Measurements from ENCODE around the gene MIOX. TPM values are rescaled to one million over a fixed set of nuclear protein-coding genes. Genes with fewer than 3 reads are reported as not detected.
A peak's percentile ranks its signal among the peaks of the same experiment; 100 is the strongest.

MIOX gene
- polyA plus RNA-seq, 4 donors: 0.28 to 0.44 TPM; not detected in 2

DNA sequence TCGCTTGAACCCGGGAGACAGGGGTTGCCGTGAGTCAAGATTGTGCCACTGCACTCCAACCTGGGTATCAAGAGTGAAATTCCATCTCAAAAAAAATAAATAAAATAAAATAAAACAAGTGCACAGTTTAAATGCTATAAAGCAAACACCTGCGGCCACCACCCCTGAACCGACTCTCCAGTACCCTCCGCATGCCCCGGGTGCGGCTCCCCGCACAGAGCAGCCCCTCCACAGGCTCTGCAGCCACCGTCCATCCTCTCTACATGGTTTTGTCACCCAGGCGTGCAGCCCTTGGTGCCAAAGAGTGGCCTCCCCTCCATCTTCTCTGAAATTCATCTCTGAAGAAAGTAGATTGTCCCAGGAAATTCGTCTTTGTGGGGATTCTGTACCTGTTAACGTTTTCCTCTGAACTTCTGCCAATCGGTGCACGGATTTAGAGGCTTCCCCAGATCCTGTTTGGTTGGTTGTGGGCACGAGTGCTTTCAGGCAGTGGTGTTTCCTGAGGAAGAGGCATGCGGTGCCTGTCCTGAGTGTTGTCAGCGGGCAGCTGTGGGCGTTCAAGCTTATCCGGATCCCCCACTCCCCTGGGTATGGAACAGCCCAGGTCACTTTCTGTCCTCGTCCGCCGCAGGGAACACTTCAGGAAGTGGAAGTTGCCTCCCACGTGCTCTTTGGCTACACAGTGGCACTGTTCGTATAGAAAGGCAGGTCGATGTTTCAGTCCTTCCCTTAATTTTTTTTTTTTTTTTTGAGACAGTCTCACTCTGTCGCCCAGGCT is 4.1 kb downstream of the MIOX start:
- Histone ChIP-seq H3K4me3 (ENCODE audit: low read depth in 1 of 3, low read length in 3 of 3) (no peak overlapping the region), H3K4me1 (ENCODE audit: control insufficient read depth in 3 of 3, insufficient read depth in 2 of 3, low read depth in 1 of 3, low read length in 2 of 3) (no peaks in the 10 kb centered on the region), H3K27me3 (ENCODE audit: control insufficient read depth in 3 of 3, insufficient read depth in 3 of 3, low read length in 3 of 3) (no peaks in the 10 kb centered on the region), H3K9me3 (ENCODE audit: control insufficient read depth in 2 of 2, insufficient read depth in 1 of 2, low read depth in 1 of 2, low read length in 1 of 2) (no peaks in the 10 kb centered on the region), H3K36me3 (ENCODE audit: control insufficient read depth in 3 of 3, insufficient read depth in 2 of 3, low read depth in 1 of 3, low read length in 3 of 3) (no peaks in the 10 kb centered on the region), H3K27ac (ENCODE audit: low read depth in 1 of 3, low read length in 2 of 3) (no peak overlapping the region)
- no peak for FAIRE-seq
- no peak for DNase-seq
- 65 to 70% (median 67%) methylated on average over 27 of the region's 27 CpGs for WGBS, 3 donors

DNA sequence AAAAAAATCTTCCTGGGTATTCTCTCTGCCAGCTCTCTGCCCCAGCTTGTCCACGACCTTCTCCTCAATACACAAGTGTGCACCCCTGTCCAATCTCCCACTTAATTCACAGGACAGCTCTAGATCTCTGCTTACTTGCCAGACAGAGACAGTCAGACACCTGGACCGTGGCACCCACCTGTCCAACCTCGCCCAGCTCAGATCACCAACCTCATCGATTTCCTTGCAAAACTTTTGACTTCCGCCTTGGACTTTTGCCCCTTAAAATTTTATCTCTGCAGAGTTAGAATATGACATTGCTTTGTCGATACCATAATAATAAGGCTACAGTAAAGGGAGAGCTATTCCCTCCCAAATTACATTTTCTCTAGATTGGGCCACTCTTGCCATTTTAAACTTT is 10.4 kb downstream of the MIOX start:
- DNase-seq (peak; percentile 54 to 89), FAIRE-seq (no peak)
- H3K27me3 ChIP-seq (ENCODE audit: control insufficient read depth in 3 of 3, insufficient read depth in 3 of 3, low read length in 3 of 3): no peaks in the 10 kb centered on the region
- peaks cover 0 to 2% (median 0%) of the 10 kb centered on the region in 3 donors for H3K36me3 ChIP-seq (ENCODE audit: control insufficient read depth in 3 of 3, insufficient read depth in 2 of 3, low read depth in 1 of 3, low read length in 3 of 3)
- H3K27ac ChIP-seq (ENCODE audit: low read depth in 1 of 3, low read length in 2 of 3): peak overlapping the region in 2 of 3 donors; percentile 48 to 55
- 12 to 61% (median 39%) methylated on average over 6 of the region's 6 CpGs for WGBS, 3 donors
- H3K4me1 ChIP-seq (ENCODE audit: control insufficient read depth in 3 of 3, insufficient read depth in 2 of 3, low read depth in 1 of 3, low read length in 2 of 3): peaks cover 0 to 17% (median 0%) of the 10 kb centered on the region in 3 donors
- no peaks in the 10 kb centered on the region for H3K9me3 ChIP-seq (ENCODE audit: control insufficient read depth in 2 of 2, insufficient read depth in 1 of 2, low read depth in 1 of 2, low read length in 1 of 2)
- no peak overlapping the region for H3K4me3 ChIP-seq (ENCODE audit: low read depth in 1 of 3, low read length in 3 of 3)

DNA sequence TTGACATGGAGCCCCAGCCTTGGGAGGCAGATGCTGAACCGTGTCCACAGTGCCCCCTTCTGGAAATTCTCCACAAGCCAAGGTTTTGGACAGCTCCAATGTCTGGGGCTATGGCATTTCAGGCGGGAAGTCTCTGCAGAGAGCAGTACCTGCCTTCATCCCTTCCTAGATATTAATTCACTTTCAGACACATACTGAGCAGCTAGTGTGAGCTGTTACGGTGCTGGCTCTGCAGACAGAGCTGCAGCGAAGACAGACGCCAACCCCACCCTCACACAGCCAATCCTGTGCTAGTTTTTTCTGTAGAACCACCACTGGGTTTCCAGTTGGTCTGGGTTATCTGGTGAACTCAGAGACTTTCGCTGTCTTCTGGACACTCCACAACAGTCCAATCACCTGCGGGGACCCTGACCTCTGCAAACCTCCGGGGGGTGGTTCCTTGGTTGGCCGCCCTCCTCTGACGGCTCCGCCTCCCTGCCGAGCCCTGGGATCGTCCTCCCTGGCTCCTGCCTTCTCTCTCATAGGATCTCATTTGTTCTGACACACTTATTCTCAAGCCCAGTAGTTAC is 11.7 kb downstream of the MIOX start:
- no peak for FAIRE-seq
- H3K27ac ChIP-seq (ENCODE audit: low read depth in 1 of 3, low read length in 2 of 3): peak overlapping the region in 2 of 3 donors; percentile 34 to 47
- 1 to 10% (median 8%) methylated on average over 13 of the region's 13 CpGs for WGBS, 3 donors

DNA sequence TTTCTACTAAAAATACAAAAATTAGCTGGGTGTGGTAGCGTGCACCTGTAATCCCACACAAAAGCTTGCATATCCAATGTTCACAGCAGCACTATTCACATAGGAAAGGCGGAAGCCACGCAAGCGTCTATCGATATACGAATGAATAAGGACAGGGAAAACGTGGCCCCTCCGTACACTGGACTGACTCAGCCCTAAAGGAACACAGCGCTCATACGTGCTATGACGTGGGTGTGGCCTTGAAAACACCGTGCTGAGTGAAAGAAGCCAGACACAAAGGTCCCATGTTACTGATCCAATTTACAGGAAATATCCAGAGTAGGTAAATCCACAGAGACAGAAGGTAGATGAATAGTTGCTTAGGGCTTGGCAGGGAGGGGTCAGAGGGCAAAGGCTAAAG is 13.8 kb downstream of the MIOX start:
- WGBS, 3 donors: 82 to 89% (median 83%) methylated on average over 12 of the region's 12 CpGs
- Histone ChIP-seq H3K36me3 (ENCODE audit: control insufficient read depth in 3 of 3, insufficient read depth in 2 of 3, low read depth in 1 of 3, low read length in 3 of 3) (peaks cover 6 to 29% (median 6%) of the 10 kb centered on the region in 3 donors), H3K4me3 (ENCODE audit: low read depth in 1 of 3, low read length in 3 of 3) (no peak overlapping the region), H3K27me3 (ENCODE audit: control insufficient read depth in 3 of 3, insufficient read depth in 3 of 3, low read length in 3 of 3) (no peaks in the 10 kb centered on the region), H3K27ac (ENCODE audit: low read depth in 1 of 3, low read length in 2 of 3) (no peak overlapping the region), H3K9me3 (ENCODE audit: control insufficient read depth in 2 of 2, insufficient read depth in 1 of 2, low read depth in 1 of 2, low read length in 1 of 2) (no peaks in the 10 kb centered on the region), H3K4me1 (ENCODE audit: control insufficient read depth in 3 of 3, insufficient read depth in 2 of 3, low read depth in 1 of 3, low read length in 2 of 3) (peaks cover 0 to 17% (median 0%) of the 10 kb centered on the region in 3 donors)
- DNase-seq (peak in 1 of 2 donors; percentile 23), FAIRE-seq (no peak)

More for the DNA sequence above, 11.7 kb downstream of the MIOX start:
- H3K4me3 ChIP-seq (ENCODE audit: low read depth in 1 of 3, low read length in 3 of 3): no peak overlapping the region
- H3K4me1 ChIP-seq (ENCODE audit: control insufficient read depth in 3 of 3, insufficient read depth in 2 of 3, low read depth in 1 of 3, low read length in 2 of 3): peaks cover 0 to 17% (median 0%) of the 10 kb centered on the region in 3 donors
- H3K27me3 ChIP-seq (ENCODE audit: control insufficient read depth in 3 of 3, insufficient read depth in 3 of 3, low read length in 3 of 3): no peaks in the 10 kb centered on the region
- H3K9me3 ChIP-seq (ENCODE audit: control insufficient read depth in 2 of 2, insufficient read depth in 1 of 2, low read depth in 1 of 2, low read length in 1 of 2): no peaks in the 10 kb centered on the region
- DNase-seq: peak; percentile 84 to 87
- peaks cover 3 to 15% (median 3%) of the 10 kb centered on the region in 3 donors for H3K36me3 ChIP-seq (ENCODE audit: control insufficient read depth in 3 of 3, insufficient read depth in 2 of 3, low read depth in 1 of 3, low read length in 3 of 3)

DNA sequence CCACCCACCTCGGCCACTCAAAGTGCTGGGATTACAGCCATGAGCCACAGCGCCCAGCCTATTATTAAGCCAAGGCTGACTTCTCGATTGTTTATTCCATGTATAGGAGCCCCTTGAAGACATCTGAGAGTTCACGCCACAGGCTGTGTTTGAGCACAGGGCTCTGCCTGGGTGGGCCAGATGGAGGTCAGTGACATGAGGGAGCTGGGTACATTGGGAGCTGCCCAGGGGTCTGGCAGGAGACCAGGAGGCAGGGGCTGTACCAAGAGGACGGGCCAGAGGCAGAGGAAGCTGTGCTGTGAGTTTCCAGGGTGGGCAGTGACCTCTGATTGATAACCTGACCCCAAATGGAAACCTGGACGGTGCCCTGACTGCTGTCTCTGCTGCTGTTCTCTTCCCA is 15.4 kb downstream of the MIOX start:
- Histone ChIP-seq H3K36me3 (ENCODE audit: control insufficient read depth in 3 of 3, insufficient read depth in 2 of 3, low read depth in 1 of 3, low read length in 3 of 3) (peaks cover 6 to 39% (median 6%) of the 10 kb centered on the region in 3 donors), H3K27me3 (ENCODE audit: control insufficient read depth in 3 of 3, insufficient read depth in 3 of 3, low read length in 3 of 3) (no peaks in the 10 kb centered on the region), H3K27ac (ENCODE audit: low read depth in 1 of 3, low read length in 2 of 3) (no peak overlapping the region), H3K4me1 (ENCODE audit: control insufficient read depth in 3 of 3, insufficient read depth in 2 of 3, low read depth in 1 of 3, low read length in 2 of 3) (peaks cover 0 to 23% (median 0%) of the 10 kb centered on the region in 3 donors), H3K9me3 (ENCODE audit: control insufficient read depth in 2 of 2, insufficient read depth in 1 of 2, low read depth in 1 of 2, low read length in 1 of 2) (no peaks in the 10 kb centered on the region), H3K4me3 (ENCODE audit: low read depth in 1 of 3, low read length in 3 of 3) (no peak overlapping the region)
- 82 to 84% (median 83%) methylated on average over 6 of the region's 6 CpGs for WGBS, 3 donors
- FAIRE-seq (no peak), DNase-seq (no peak)

DNA sequence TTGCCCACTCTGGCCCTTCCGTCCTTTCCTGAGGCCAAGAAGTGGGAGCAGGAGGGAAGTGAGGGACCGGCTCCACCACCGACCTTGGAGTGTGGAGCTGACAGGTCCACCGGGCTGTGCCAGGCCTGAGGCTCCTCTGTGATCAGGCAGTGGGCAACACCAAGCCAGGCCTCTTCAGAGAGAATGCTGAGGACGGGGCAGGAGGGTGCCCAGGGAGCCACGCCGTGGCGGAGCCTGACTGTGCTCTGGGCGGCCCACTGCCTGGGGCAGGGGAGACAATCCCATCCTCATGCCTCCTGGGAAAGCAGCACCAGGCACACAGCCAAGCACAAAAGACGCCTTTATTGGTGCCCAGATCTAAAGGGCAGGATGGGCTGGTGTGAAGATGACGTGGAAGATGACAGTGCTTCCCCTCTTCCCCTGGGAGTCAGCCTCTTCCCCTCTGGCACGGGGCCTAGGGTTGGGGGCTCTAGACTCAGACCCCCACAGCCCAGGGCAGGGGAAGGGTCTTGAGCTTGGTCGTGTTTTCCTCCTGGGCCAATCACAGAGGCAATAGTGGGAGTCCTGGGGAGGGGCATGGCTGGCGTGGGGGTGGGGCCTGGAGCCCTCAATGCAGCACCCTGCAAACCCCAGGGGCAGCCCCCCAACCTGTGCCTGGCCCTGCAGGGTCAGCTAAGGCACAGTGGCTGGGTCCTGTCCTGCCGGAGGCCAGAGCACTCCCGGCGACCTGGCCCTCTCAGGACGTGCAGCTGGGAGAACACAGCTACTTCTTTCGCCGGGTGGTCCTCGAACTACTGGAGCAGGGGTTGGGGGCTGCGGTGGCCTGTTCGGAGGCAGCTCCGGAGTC is 16.2 kb downstream of the MIOX start:
- DNase-seq (no peak), FAIRE-seq (no peak)
- Histone ChIP-seq H3K27me3 (ENCODE audit: control insufficient read depth in 3 of 3, insufficient read depth in 3 of 3, low read length in 3 of 3) (no peaks in the 10 kb centered on the region), H3K36me3 (ENCODE audit: control insufficient read depth in 3 of 3, insufficient read depth in 2 of 3, low read depth in 1 of 3, low read length in 3 of 3) (peaks cover 6 to 39% (median 6%) of the 10 kb centered on the region in 3 donors), H3K4me1 (ENCODE audit: control insufficient read depth in 3 of 3, insufficient read depth in 2 of 3, low read depth in 1 of 3, low read length in 2 of 3) (peaks cover 0 to 18% (median 0%) of the 10 kb centered on the region in 3 donors), H3K9me3 (ENCODE audit: control insufficient read depth in 2 of 2, insufficient read depth in 1 of 2, low read depth in 1 of 2, low read length in 1 of 2) (no peaks in the 10 kb centered on the region), H3K27ac (ENCODE audit: low read depth in 1 of 3, low read length in 2 of 3) (no peak overlapping the region), H3K4me3 (ENCODE audit: low read depth in 1 of 3, low read length in 3 of 3) (no peak overlapping the region)
- 85 to 89% (median 88%) methylated on average over 23 to 24 of the region's 24 CpGs for WGBS, 3 donors

DNA sequence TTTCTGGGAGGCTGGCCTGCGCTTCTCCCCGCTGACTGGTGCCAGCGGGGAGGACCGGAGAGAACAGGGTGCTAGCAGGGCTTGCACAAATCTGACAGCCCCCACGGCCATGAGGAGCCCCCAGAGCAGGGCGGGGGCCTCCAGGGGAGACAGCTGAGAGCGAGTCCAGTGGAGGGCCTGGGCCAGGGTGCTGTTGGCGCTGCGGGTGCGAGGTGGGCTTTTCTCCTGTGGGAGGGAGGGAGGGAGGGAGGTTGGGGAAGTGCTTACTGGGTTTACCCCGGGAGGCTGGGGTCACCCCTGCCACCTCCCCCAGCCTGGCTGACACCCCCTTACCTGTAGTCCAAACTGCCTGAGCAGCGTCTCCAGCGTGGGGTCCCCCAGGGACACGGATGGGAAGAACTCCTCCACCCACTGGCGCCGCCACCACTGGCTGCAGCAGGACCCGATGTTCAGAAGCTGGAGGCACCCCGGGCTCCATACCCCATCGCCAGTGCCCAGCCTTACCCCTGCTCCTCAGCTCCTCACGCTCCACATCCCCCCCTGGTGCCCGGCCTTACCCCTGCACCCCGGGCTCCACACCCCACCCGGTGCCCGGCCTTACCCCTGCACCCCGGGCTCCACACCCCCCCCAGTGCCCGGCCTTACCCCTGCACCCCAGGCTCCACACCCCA is 17.0 kb downstream of the MIOX start:
- Histone ChIP-seq H3K4me3 (ENCODE audit: low read depth in 1 of 3, low read length in 3 of 3) (no peak overlapping the region), H3K9me3 (ENCODE audit: control insufficient read depth in 2 of 2, insufficient read depth in 1 of 2, low read depth in 1 of 2, low read length in 1 of 2) (no peaks in the 10 kb centered on the region), H3K27me3 (ENCODE audit: control insufficient read depth in 3 of 3, insufficient read depth in 3 of 3, low read length in 3 of 3) (no peaks in the 10 kb centered on the region), H3K36me3 (ENCODE audit: control insufficient read depth in 3 of 3, insufficient read depth in 2 of 3, low read depth in 1 of 3, low read length in 3 of 3) (peaks cover 6 to 39% (median 6%) of the 10 kb centered on the region in 3 donors), H3K4me1 (ENCODE audit: control insufficient read depth in 3 of 3, insufficient read depth in 2 of 3, low read depth in 1 of 3, low read length in 2 of 3) (peaks cover 0 to 12% (median 0%) of the 10 kb centered on the region in 3 donors), H3K27ac (ENCODE audit: low read depth in 1 of 3, low read length in 2 of 3) (no peak overlapping the region)
- FAIRE-seq (no peak), DNase-seq (no peak)
- WGBS, 3 donors: 78 to 87% (median 85%) methylated on average over 15 to 26 of the region's 26 CpGs

All from small intestine (tissue), 7 donors.